ENCODE measurements around the gene NMRK2.
"Not testable (repeated sequence)": the region's sequence is repeated elsewhere in the genome, so short reads cannot be mapped to it uniquely, and the experiment has no call there.

The NMRK2 gene

DNA sequence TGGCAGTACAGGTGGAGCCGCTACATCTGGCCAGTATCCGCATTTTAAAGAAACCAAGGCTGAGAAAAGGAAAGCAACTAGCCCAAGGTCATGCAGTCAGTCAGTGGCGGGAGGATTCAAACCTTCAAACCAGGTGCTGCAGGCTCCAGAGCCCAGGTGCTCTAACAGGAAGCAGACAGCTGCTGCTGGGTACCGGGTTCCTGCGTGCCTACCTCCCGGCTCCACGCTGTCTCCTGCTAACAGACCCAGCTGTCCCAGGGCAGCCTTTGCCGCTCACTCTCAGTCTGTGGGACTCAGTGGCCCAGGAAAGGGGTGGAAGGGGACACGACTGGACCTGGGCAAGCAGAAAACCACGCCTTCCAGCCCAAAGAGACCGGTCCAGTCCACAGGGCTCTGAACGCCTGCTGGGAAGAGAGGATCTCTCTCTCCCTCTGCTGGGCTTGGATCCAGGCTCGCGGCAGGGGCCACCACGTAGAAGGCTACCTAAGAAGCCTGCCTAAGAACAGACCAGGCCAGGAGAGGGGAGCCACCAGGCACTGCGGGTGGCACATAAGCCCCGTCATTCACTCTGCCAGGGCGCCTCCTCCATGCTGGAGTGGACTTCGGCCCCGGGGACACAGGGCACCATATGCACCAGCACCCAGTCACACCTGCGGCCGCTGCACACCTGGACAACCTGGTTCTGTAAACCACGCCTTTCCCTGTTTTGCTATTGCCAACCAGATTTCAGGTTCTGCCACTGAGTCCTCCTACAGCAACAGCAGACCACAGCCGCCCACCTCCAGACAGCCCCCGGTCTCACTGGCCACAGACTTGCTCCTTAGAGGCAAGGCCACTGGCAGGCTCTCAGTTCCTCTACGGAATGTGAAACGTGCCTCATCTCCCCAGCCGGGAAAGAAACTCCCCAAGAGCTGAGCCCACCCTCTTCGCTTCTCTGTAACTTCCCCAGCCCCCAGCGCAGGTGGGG lies 33.5 kb downstream of the NMRK2 start:
- FAIRE-seq = no peak

DNA sequence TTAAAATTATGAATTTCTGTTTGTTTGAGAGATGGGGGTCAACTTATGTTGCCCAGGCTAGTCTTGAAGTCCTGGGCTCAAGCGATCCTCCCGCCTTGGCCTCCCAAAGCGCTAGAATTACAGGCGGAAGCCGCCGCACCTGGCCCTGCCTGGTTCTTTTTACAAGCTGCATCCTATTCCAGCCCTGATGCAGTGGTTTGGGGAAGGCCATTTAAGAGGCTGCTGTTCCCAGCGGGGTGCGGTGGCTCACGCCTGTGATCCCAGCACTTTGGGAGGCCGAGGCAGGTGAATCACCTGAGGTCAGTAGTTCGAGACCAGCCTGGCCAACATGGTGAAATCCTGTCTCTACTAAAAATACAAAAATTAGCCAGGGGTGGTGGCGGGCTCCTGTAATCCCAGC lies 35.1 kb downstream of the NMRK2 start:
- FAIRE-seq = not testable (repeated sequence)

DNA sequence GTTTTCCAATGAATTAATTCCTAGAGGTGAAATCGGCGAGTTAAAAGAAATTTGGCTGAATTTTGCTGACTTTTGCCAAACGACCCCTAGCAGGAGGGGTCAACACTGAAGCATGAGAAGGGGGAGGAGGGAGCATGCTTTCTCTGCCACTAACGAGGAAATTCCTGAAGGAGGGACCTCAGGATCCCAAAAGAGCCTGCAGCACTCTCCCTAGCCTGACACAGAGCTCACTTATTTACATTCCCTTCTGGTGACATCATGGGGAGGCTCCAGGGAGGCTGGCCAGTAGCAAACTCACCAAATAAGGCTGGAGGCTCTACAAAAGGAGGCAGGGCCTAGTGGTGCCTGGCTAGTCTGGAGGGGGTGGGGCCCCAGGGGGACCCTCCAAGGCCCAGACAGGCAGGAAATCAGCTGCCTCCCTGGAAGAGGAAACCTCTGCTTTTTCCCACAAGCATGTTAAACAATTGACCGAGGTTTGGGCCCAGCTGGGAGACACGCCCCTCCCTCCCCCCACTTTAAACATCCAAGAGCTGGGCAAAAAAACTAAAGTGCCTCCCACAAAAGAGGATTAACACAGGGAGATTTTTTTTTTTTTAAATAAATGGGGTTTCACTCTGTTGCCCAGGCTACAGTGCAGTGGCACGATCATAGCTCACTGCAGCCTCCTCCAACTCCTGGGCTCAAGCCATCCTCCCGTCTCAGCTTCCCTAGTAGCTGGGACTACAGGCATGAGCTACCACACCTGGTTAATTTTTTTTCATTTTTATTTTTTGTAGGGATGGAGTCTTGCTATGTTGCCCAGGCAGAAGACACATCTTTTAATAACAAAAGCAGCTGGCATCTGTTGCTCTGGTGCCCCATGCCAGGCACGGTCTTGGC lies 35.9 kb downstream of the NMRK2 start:
- FAIRE-seq = peak; percentile 98

DNA sequence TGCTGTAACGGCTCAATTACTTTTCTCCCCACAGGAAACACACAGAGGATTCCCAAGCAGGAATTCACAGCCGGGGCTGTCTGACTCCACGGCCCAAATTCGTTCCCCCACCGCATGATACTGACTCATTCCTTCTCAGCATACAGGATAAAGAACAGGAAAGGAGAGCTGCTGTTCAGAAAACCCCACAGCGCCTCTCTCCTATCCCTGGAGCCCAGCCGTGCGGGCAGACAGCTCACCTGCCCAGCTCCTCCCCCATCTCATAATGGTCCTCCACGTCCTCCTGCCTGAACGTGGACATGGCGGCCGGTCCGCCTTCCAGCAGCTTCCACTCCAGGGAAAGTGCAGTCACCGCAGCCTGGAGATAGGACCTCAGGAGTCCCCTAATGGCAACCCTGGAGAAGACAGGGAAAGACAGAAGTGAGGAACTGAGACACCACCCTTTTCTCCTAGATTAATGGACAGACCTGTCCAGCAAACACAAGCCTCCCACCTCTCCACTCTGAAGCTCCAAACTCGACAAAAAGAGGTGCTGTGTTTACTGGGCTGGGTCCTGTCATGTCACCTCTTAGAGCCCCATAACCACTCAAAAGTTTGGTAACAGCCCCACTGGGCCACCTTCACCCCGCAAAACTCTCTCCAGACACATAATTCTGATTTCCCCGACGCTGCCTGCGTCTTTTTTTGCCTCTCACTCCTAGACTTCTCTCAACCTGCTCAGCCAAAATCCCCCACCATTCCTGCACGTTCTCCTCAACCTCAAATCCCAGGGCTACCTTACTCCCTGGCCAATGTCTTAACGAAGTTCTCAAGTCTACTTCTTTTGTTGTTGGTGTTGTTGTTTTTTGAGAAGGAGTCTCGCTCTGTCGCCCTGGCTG lies 36.8 kb downstream of the NMRK2 start:
- no peak for FAIRE-seq

DNA sequence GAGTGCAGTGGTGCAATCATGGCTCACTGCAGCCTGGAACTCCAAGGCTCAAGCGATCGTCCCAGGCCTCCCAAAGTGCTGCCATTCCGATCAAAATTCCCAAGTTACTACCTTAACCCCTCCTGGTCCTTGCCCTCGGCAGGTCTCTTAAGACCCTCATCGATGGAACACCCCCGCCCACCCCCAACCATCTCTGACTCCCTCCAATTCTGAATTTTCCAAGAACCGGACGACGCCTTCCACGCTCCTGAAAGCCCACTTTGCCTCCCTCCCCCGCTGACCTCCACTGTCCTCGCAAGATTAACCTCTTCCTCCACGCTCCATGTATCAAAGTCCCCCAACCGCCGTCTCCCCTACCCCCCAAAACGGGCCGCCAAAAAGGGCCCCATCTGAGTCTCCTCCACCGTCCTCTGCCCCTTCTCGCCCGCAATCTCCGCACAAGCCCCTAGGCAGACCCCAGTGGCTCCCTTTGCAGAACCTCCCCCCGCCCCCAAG lies 37.5 kb downstream of the NMRK2 start:
- FAIRE-seq = no peak

DNA sequence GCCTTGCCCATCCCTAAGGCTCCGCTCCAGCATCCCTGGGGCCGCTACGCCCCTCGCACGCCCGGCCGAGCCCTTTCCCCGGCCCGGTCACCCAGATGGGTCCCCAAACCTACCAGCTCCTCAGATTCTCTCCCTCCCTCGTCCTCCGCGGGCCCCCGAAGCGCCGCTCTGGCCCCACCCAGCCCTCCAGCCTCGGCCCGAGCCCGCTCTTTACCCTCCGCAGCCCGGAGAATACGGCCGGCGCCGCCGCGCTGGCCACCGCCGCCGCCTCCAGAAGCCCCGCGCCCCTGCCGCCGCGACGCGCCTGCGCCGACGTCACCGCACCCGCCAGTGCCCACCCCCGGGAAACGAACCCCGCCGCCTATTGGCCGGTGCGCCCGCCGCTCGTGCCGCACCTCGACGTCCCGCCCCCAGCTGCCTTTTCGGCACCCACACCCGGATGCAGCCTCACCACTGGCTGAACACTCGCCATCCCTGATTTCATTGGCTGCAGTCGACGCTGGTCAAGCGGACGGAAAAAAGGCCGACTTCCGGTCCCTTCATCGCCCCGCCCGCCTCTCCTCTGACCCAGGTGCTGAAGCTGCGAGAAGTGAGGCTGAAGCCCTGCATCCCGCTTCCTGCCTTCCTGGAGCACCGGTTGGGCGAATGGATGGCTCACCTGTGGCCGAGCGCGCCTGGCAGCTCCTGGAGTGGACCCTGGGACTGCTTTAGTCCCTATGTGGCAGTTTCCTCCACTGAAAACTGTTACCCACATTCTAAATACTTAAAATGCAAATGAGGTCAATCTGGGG lies 38.1 kb downstream of the NMRK2 start, which contains the start of gene DAPK3:
Gene DAPK3, minus strand, starts transcription at position 292 of the 791 bp plus-strand sequence. CDS start 1,364 bp downstream, outside the sequence.
- peak; percentile 97 for FAIRE-seq

DNA sequence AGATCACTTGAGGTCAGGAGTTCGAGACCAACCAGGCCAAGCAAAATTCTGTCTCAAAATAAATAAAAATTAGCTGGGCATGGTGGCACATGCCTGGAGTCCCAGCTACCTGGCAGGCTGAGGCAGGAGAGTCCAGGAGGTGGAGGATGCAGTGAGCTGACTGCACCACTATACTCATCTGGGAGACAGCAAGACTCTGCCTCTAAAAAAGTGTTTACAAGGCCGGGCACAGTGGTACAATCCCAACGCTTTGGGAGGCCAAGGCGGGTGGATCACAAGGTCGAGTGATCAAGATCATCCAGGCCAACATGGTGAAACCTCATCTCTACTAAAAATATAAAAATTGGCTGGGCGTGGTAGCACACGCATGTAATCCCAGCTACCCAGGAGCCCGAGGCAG lies 42.3 kb downstream of the NMRK2 start:
- FAIRE-seq = no peak

DNA sequence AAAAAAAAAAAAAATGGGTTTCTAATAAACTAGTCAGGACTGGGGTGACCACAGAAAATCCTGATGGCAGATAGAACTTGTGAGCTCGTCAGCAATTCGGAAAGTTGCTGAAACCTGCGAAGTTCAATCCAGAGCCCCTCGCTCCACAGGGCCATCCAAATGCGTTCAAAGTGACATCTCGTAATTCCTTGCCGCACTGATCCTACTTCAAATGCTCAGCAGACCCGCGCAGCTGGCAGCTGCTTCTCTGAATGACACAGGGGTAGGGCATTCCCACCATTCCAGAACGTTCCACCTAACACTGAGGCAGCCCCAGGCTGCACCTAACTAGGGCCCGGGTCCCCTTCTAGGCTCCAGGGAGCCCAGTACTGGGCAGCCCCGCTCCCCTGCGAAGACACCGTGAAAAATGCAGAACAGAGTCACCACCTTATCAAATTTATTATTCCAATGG lies 42.8 kb downstream of the NMRK2 start:
- FAIRE-seq = no peak

DNA sequence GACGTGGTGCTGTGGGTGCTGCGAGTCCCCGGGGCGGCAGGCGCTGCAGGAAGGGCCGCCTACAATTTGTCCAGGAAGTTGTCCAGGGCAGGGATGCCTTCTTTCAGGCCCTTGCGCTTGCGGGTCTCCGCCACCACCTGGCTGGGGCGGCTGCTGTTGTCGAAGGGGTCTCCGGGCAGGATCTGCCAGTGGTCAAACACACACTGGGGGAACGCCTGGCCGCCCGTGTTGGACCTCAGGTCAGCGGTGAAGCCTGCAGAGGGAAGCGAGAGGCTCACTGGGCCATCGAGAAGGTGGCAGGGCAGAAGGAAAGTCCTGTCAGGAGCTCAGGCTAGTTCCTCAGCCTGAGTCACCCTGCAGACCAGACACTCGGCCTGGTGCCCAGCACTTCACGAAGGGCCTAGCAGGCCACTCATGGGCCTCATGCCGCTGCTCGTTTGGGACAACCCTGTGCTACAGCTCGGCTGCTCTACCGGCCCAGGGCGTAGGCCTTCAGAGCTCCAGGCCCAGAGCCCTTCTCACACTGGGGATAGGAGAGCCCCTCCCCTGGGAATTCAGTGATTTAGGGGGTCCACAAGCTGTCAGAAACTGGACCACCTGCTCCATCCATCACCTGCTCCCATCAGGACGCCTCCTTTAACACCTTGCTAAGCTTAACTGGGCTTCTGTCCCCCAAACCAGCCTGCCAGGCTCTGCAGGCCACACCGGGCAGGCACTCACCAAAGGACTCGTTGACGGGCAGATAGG lies 43.8 kb downstream of the NMRK2 start:
- FAIRE-seq = no peak

DNA sequence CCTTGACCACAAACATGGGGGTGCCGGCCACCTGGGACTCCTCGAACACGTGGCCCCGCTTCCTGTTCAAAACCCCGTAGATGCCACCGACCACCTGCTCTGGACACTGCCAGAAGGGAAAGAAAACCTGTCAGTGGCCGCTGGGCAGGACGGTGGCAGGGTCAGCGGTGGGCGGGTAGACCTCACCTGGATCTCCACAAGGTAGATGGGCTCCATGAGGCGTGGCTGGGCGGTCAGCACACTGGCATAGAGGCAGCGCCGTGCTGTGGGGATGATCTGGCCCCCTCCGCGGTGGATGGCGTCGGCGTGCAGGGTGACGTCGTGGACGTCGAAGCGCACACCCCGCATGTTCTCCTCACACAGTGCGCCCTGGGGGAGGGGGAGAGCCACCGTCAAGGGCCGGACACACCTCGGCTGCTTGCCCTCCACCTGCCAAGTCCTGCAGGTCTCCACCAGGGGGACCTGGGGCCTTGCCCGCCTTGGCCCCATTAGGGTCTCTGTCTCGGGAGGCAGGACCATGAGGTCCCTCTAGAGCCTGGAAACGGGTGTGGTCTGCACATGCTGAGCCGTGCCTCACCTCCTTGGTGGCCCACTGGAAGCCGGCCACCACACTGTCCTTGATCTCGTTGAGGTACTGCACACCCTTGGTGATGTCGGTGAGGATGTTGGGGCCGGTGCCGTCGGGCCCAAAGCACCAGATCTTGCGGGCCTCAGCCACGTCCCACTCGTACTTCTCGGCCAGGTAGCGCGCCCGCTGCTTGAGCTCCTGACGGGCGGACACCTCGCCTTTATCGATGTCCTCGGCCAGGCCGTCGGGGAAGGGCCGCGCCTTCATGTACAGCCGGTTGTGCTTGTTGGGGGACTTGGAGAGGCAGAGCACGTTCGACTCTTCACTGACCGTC lies 44.6 kb downstream of the NMRK2 start:
- FAIRE-seq = no peak

DNA sequence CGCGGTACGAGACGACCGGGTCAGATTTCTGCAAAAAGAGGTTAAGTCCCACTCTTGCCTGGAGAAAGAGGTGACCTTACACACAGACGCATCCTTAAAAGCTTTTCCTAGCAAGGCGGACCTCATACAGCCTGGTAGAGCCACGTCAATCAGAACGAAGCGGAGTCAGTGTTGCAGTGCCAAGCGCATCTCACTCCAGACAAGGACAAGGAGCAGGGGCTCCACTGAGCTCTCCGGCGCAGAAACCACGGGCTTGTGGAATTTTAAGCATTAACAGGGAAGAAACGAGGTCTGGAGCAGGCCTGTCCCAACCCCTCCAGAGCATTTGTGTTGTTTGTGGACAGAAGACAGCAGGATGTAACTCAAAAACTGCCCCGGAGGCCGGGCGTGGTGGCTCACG lies 45.3 kb downstream of the NMRK2 start:
- no peak for FAIRE-seq

DNA sequence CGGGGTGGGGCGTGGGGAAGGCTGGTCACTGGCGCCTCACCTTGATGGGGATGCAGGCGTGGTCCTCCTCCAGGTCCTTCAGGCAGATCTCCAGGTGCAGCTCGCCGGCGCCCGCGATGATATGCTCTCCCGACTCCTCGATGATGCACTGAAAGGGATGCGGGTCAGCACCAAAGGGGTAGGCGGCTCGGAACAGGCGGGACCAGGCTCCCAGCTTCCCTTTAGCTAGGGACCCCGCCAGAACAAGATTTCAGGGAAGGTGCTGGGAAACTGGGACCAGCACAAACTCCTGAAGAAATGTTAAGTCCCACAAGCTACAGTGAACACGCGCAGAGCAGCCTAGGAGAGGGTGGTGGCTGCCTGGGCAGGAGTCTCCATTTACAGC lies 46.4 kb downstream of the NMRK2 start:
- FAIRE-seq = no peak

DNA sequence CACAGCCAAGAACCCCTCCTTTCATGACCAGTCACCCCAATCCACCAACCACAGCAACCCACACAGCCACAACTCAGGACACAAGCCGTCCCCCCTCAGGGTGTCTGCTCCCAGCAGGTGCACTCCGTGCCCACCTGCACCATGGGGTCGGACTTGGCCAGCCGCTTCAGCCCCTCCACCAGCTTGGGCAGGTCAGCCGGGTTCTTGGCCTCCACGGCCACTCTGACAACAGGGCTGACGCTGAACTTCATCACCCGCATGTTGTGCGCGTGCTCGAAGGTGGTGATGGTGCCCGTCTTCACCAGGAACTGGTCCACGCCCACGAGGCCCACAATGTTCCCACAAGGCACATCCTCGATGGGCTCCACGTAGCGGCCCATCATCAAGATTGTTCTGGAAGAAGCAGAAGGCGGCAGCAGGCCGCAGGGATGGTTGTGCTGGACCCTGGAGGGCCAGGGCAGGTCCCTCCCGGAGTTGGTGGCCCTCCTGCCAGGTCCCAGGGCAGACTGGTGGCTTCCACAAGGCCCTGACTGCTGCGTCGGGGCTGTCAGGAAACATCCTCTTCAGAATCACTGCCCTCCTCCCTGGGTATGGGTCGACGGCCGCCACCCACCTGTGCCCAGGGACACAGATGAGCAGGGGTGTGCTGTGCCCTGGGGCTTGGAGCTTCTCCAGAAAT lies 46.9 kb downstream of the NMRK2 start:
- no peak for FAIRE-seq

DNA sequence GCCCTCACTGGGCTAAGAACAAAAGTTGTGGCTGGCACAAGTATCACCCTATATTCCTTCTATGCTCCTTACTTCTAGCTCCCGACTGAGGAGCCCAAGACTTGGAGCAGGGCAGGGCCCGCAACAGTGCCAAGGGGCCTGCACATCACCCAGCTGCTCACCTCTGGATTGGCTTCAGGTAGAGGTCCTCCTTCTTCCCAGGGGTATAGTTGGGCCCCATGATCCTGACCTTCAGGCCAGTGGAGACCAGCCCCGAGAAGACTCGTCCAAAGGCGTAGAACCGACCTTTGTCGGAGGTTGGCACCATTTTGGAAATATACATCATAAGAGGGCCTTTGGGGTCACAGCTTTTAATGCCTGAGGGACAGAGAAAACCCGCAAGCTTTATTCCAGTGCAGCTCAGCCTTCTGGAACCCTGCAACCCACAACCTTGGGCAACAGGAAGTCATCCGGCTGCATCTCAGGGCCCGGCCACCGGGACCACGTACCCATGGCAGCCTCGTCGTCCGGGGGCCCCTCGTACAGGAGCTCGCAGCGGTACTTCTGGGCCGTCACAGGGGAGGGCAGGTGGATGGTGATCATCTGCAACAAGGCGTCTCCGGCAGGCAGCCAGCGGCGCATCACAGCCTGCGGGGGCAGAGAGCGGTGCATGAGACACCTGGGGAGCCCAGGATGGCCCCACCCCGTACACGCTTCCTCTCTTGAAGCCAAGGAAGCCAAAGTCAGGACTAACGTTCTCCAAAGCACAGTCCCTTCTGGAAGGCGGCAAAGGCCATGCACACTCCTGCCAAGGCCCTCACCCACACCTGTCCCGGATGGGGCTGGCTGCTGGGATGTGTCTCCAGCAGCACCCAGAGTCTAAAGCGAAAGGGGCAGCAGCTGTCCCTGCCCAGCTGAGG lies 47.7 kb downstream of the NMRK2 start:
- FAIRE-seq = no peak

DNA sequence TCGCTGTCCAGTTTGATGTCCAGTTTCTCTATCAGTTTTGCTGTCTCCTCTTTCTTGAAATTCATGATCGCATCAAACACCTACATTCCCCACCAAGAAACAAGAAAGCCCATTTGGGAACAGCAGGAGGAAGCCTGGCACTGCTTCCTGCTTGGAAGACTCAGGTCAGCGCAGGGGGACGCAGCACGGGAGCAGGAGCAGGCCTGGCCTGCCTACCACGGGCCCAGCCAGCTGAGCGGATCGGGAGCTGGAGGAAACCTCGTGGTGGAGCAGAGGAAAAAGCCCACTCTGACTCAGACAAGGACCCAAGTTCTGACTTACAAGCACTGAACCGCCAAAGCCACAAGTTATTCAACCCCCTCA lies 48.5 kb downstream of the NMRK2 start:
- FAIRE-seq = no peak

DNA sequence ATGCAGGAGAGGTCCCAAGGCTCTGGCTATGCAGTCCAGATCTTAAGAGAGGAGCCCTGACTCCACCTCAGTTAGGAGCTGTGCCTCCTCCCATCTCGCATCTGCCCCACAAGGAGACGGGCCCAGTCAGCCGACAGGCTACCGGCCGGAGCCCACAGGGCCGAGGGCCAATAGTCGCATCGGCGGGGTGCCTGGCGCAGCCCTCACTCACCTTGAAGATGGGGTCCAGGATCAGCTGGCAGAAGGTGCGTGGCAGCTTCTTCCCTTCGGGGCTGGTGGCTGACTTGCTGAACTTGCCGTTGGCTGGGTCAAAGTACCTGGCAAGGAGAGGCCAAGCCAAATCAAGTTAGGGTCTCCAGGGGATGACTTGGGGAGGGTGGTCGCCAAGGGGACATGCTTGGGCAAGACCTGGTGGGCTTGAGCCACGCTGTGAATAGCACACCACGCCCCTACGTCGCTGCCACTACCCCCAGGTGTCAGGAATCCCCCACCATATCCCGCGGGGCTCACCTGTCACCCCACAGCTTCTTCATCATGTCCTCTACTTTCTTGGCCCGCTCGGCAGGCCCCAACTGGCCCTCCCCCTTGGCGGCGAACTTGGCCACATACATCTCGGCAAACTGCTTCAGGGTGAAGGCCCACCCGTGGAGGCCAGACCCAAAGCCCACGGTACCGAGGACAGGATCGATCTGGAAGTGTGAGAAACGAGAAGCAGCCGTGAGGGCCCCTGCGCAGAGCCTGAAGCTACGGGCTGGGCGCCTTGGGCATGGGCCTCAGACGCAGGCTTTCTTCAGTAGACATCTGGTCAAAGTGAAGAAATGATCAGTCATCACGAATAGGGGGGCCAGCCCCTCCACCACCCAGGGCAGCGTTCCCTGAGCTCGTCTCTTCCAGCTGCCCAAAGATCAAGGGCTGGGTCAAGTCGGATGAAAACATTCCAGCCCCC lies 49.1 kb downstream of the NMRK2 start:
- FAIRE-seq = no peak

Measured in G401.6 (cell line).